Activated CD4-positive, alpha-beta memory T cell treated with anti-CD3 and anti-CD28 coated beads, Interleukin-2, amount 10 ng/mL, durations not matched to agents 7 days and 5 days (primary cell): ENCODE data around the gene GNAT3. TPM values are rescaled to one million over a fixed set of nuclear protein-coding genes. Genes with fewer than 3 reads are reported as not detected.

Source experiments
- CTCF ChIA-PET: fragments of 350-600 bp; sonication (Branson Sonifier 250); formaldehyde crosslinking; loops from one replicate; lab custom pipeline; 2021; ENCODE audit warnings: antibody characterized with exemption, inconsistent platforms; lab: Charles Lee
- POLR2A ChIA-PET: fragments of 350-600 bp; sonication (Branson Sonifier 250); formaldehyde crosslinking; loops from one replicate; lab custom pipeline; 2021; ENCODE audit warnings: antibody characterized with exemption; lab: Charles Lee
- DNase-seq: peaks from one replicate; pipeline ENCODE4 v3.0.0-alpha.2; 2020
- H3K27ac Mint-ChIP-seq: one replicate; pipeline ENCODE4 v1.8.0; 2021; ENCODE audit warnings: mild to moderate bottlenecking, mixed read lengths
- H3K27me3 Mint-ChIP-seq: one replicate; pipeline ENCODE4 v1.8.0; 2021; ENCODE audit warnings: mixed read lengths
- H3K36me3 Mint-ChIP-seq: one replicate; pipeline ENCODE4 v1.8.0; 2021; ENCODE audit warnings: low read depth, mixed read lengths
- H3K4me1 Mint-ChIP-seq: one replicate; pipeline ENCODE4 v1.8.0; 2021; ENCODE audit warnings: mixed read lengths
- H3K4me3 Mint-ChIP-seq: one replicate; pipeline ENCODE4 v1.8.0; 2021; ENCODE audit warnings: mild to moderate bottlenecking, mixed read lengths
- H3K9me3 Mint-ChIP-seq: one replicate; pipeline ENCODE4 v1.8.0; 2021; ENCODE audit warnings: mixed read lengths
- total RNA-seq, 2 experiments: library from RNA; stranded (reverse); gene quantifications; one replicate each; pipeline ENCODE4 v1.2.3, GENCODE V29; 2021

The GNAT3 gene
- total RNA-seq, 2 experiments from 2014 or later, result not detected

GRCh38 chr7:80415114-80415513, 96.8 kb downstream of the GNAT3 start:
- Mint-ChIP-seq H3K27ac (no peak overlapping the region), H3K36me3 (no peaks in the 10 kb centered on the region), H3K27me3 (no peaks in the 10 kb centered on the region), H3K4me3 (no peak overlapping the region), H3K9me3 (no peaks in the 10 kb centered on the region), H3K4me1 (no peaks in the 10 kb centered on the region)
- POLR2A ChIA-PET, result no interaction called here
- CTCF ChIA-PET, result no interaction called here
- no peak for DNase-seq

- Mint-ChIP-seq H3K27me3 (no peaks in the 10 kb centered on the region), H3K27ac (no peak overlapping the region), H3K36me3 (no peaks in the 10 kb centered on the region), H3K4me3 (no peak overlapping the region), H3K4me1 (no peaks in the 10 kb centered on the region), H3K9me3 (no peaks in the 10 kb centered on the region)
- ChIA-PET CTCF (no interaction called here), POLR2A (no interaction called here)
- no peak for DNase-seq
Observed at GRCh38 chr7:80414331-80414730, 97.5 kb downstream of the GNAT3 start.

GRCh38 chr7:80413383-80413945, 98.4 kb downstream of the GNAT3 start:
- Mint-ChIP-seq H3K4me1 (no peaks in the 10 kb centered on the region), H3K27ac (no peak overlapping the region), H3K4me3 (no peak overlapping the region), H3K9me3 (no peaks in the 10 kb centered on the region), H3K27me3 (no peaks in the 10 kb centered on the region), H3K36me3 (no peaks in the 10 kb centered on the region)
- POLR2A ChIA-PET, result no interaction called here
- CTCF ChIA-PET, result no interaction called here
- no peak for DNase-seq

- no peak overlapping the region for H3K4me3 Mint-ChIP-seq
- no peak overlapping the region for H3K27ac Mint-ChIP-seq
- ChIA-PET POLR2A (no interaction called here), CTCF (no interaction called here)
- DNase-seq, result no peak
- H3K9me3 Mint-ChIP-seq, result no peaks in the 10 kb centered on the region
- no peaks in the 10 kb centered on the region for H3K36me3 Mint-ChIP-seq
- H3K27me3 Mint-ChIP-seq, result no peaks in the 10 kb centered on the region
- no peaks in the 10 kb centered on the region for H3K4me1 Mint-ChIP-seq
Observed at GRCh38 chr7:80412842-80413241, 99.0 kb downstream of the GNAT3 start.

GRCh38 chr7:80411621-80412020, 100.2 kb downstream of the GNAT3 start:
- DNase-seq, result no peak
- Mint-ChIP-seq H3K27me3 (no peaks in the 10 kb centered on the region), H3K27ac (no peak overlapping the region), H3K4me3 (no peak overlapping the region), H3K4me1 (no peaks in the 10 kb centered on the region), H3K36me3 (no peaks in the 10 kb centered on the region), H3K9me3 (peaks cover 4% of the 10 kb centered on the region)
- POLR2A ChIA-PET, result no interaction called here
- CTCF ChIA-PET, result no interaction called here

GRCh38 chr7:80410081-80410480, 101.8 kb downstream of the GNAT3 start:
- H3K4me1 Mint-ChIP-seq, result no peaks in the 10 kb centered on the region
- no peaks in the 10 kb centered on the region for H3K36me3 Mint-ChIP-seq
- peaks cover 8% of the 10 kb centered on the region for H3K9me3 Mint-ChIP-seq
- H3K27me3 Mint-ChIP-seq, result no peaks in the 10 kb centered on the region
- no peak overlapping the region for H3K27ac Mint-ChIP-seq
- H3K4me3 Mint-ChIP-seq, result no peak overlapping the region
- DNase-seq, result no peak
- CTCF ChIA-PET, result no interaction called here
- POLR2A ChIA-PET, result no interaction called here

Other genes with a start within 250 kb of the GNAT3 start
- not detected for gene CD36, start 126.6 kb upstream of the GNAT3 start, total RNA-seq